ENCODE results near the gene RBM23.

DNA sequence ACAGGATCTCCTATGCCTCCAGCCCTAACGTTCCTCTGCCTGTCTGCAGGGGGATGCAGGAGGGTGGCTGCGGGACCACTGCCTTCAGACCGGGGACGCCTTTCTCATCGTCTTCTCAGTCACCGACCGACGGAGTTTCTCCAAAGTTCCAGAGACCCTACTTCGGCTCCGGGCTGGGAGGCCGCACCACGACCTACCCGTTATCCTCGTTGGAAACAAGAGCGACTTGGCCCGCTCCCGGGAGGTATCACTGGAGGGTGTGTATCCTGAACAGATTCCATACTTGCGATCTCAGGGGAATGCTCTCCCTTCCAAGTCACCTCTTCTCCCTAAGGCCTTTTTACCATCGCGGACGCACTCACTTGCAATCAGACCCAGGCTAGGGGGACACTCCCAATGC is 33.0 kb downstream of the RBM23 start:
- no peak for TF ChIP-seq CTCF (IDR thresholded peaks at IDR 0.05)
- TF ChIP-seq TEAD4 (CRISPR knock-in tag; IDR thresholded peaks at IDR 0.05), result no peak
- no peak for TF ChIP-seq ESRRA (CRISPR knock-in tag; IDR thresholded peaks at IDR 0.05; ENCODE audit: borderline replicate concordance)
- TF ChIP-seq, protein P1, sequence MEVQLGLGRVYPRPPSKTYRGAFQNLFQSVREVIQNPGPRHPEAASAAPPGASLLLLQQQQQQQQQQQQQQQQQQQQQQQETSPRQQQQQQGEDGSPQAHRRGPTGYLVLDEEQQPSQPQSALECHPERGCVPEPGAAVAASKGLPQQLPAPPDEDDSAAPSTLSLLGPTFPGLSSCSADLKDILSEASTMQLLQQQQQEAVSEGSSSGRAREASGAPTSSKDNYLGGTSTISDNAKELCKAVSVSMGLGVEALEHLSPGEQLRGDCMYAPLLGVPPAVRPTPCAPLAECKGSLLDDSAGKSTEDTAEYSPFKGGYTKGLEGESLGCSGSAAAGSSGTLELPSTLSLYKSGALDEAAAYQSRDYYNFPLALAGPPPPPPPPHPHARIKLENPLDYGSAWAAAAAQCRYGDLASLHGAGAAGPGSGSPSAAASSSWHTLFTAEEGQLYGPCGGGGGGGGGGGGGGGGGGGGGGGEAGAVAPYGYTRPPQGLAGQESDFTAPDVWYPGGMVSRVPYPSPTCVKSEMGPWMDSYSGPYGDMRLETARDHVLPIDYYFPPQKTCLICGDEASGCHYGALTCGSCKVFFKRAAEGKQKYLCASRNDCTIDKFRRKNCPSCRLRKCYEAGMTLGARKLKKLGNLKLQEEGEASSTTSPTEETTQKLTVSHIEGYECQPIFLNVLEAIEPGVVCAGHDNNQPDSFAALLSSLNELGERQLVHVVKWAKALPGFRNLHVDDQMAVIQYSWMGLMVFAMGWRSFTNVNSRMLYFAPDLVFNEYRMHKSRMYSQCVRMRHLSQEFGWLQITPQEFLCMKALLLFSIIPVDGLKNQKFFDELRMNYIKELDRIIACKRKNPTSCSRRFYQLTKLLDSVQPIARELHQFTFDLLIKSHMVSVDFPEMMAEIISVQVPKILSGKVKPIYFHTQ (CRISPR knock-in tag; IDR thresholded peaks at IDR 0.05), result no peak

Data from WTC11 (cell line).